ENCODE data around the gene ECHDC3.

- TF ChIP-seq CTCF (IDR thresholded peaks at IDR 0.05): no peak
- TF ChIP-seq POLR2A (IDR thresholded peaks at IDR 0.05): no peak
Observed at GRCh38 chr10:11757454-11757820, 15.3 kb downstream of the ECHDC3 start.

Data from adrenal gland (tissue), 5 donors.